Endodermal cell (in vitro differentiated cells): ENCODE results near the gene ARL2BP. TPM values are rescaled to one million over a fixed set of nuclear protein-coding genes. Genes with fewer than 3 reads are reported as not detected.

Experiments used
- DNase-seq: peaks from one replicate; pipeline ENCODE4 v3.0.0-alpha.2; 2017
- H3K27ac ChIP-seq: 2 replicates; pipeline ENCODE4 v1.5.1; 2013; ENCODE audit warnings: mild to moderate bottlenecking, low read depth, low read length, moderate library complexity
- H3K27me3 ChIP-seq: 2 replicates; pipeline ENCODE4 v1.6.1; 2013; ENCODE audit warnings: mild to moderate bottlenecking, low read length, moderate library complexity; ENCODE audit not compliant: insufficient read depth, control insufficient read depth, poor library complexity, severe bottlenecking
- H3K36me3 ChIP-seq: 2 replicates; pipeline ENCODE4 v1.7.0; 2013; ENCODE audit warnings: mild to moderate bottlenecking, low read length, moderate library complexity; ENCODE audit not compliant: control insufficient read depth, insufficient read depth
- H3K4me1 ChIP-seq: one replicate; pipeline ENCODE4 v1.7.0; 2013; ENCODE audit warnings: low read length; ENCODE audit not compliant: control insufficient read depth, insufficient read depth
- H3K4me3 ChIP-seq: 2 replicates; pipeline ENCODE4 v1.5.1; 2013; ENCODE audit warnings: mild to moderate bottlenecking, low read length, moderate library complexity
- H3K9ac ChIP-seq: 2 replicates; pipeline ENCODE4 v1.6.1; 2013; ENCODE audit warnings: mild to moderate bottlenecking, low read length, moderate library complexity; ENCODE audit not compliant: poor library complexity, severe bottlenecking; ENCODE audit errors: extremely low read depth
- H3K9me3 ChIP-seq: 2 replicates; pipeline ENCODE4 v1.6.1; 2013; ENCODE audit warnings: mild to moderate bottlenecking, low read length, moderate library complexity; ENCODE audit not compliant: control insufficient read depth
- H3K27ac Mint-ChIP-seq: 2 replicates; pipeline ENCODE4 v1.8.0; 2020; ENCODE audit warnings: mixed read lengths
- H3K27me3 Mint-ChIP-seq: 2 replicates; pipeline ENCODE4 v1.8.0; 2021; ENCODE audit warnings: mild to moderate bottlenecking, mixed read lengths; ENCODE audit not compliant: insufficient read depth
- H3K36me3 Mint-ChIP-seq: 2 replicates; pipeline ENCODE4 v1.8.0; 2020; ENCODE audit warnings: low read depth, mixed read lengths
- H3K4me1 Mint-ChIP-seq: 2 replicates; pipeline ENCODE4 v1.8.0; 2020; ENCODE audit warnings: mixed read lengths
- H3K4me3 Mint-ChIP-seq: 2 replicates; pipeline ENCODE4 v1.8.0; 2020; ENCODE audit warnings: mild to moderate bottlenecking, moderate library complexity, mixed read lengths
- H3K9me3 Mint-ChIP-seq: 2 replicates; pipeline ENCODE4 v1.8.0; 2020; ENCODE audit warnings: mild to moderate bottlenecking, mixed read lengths
- WGBS, 2 experiments: methylation state at CpG; one replicate each; pipeline versions ENCODE4 v1.1.5 to v1.1.7; 2013; ENCODE audit warnings: missing lambda C conversion rate in 2 of 2, mixed read lengths in 1 of 2; ENCODE audit not compliant: insufficient coverage in 1 of 2, insufficient read length in 1 of 2; 5-methylcytosine and 5-hydroxymethylcytosine counted together
- total RNA-seq, 2 donors: library from RNA; stranded (reverse); fragmentation: NEBNext Ultra II Directional in 1 of 2; extraction: Animal tissue kit (Norgen Biotek cat#: 25700) in 1 of 2; gene quantifications; 2 replicates in 1 of 2; 3 replicates in 1 of 2; pipeline ENCODE4 v1.2.1, GENCODE V29; 2021
- TF ChIP-seq, protein P1 (sequence below): fragments of 200-600 bp; sonication (generic); conservative IDR thresholded peaks from 2 replicates; pipeline ENCODE4 v1.5.0; 2021; ENCODE audit warnings: antibody characterized with exemption, mild to moderate bottlenecking

The ARL2BP gene
- total RNA-seq, 2 donors from 2014 or later: 22.6 to 31.3 TPM

GRCh38 chr16:57270221-57271062, 25.4 kb downstream of the ARL2BP start:
- Histone ChIP-seq H3K9me3 (no peaks in the 10 kb centered on the region), H3K9ac (no peak overlapping the region), H3K4me1 (peaks cover 15% of the 10 kb centered on the region), H3K27ac (no peak overlapping the region), H3K4me3 (no peak overlapping the region), H3K27me3 (no peaks in the 10 kb centered on the region), H3K36me3 (no peaks in the 10 kb centered on the region)
- no peaks in the 10 kb centered on the region for H3K27me3 Mint-ChIP-seq
- H3K36me3 Mint-ChIP-seq: no peaks in the 10 kb centered on the region
- H3K9me3 Mint-ChIP-seq: no peaks in the 10 kb centered on the region
- peak; percentile 73 for DNase-seq
- TF ChIP-seq, protein P1, sequence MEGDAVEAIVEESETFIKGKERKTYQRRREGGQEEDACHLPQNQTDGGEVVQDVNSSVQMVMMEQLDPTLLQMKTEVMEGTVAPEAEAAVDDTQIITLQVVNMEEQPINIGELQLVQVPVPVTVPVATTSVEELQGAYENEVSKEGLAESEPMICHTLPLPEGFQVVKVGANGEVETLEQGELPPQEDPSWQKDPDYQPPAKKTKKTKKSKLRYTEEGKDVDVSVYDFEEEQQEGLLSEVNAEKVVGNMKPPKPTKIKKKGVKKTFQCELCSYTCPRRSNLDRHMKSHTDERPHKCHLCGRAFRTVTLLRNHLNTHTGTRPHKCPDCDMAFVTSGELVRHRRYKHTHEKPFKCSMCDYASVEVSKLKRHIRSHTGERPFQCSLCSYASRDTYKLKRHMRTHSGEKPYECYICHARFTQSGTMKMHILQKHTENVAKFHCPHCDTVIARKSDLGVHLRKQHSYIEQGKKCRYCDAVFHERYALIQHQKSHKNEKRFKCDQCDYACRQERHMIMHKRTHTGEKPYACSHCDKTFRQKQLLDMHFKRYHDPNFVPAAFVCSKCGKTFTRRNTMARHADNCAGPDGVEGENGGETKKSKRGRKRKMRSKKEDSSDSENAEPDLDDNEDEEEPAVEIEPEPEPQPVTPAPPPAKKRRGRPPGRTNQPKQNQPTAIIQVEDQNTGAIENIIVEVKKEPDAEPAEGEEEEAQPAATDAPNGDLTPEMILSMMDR: no peak
- peaks cover 25% of the 10 kb centered on the region for H3K4me1 Mint-ChIP-seq
- WGBS, 2 experiments: 75 to 85% methylated on average over 14 to 24 of the region's 25 CpGs
- peak overlapping the region; percentile 55 for H3K27ac Mint-ChIP-seq
- no peak overlapping the region for H3K4me3 Mint-ChIP-seq

GRCh38 chr16:57271063-57271345, 25.9 kb downstream of the ARL2BP start:
- Histone ChIP-seq H3K4me1 (peaks cover 15% of the 10 kb centered on the region), H3K27ac (no peak overlapping the region), H3K36me3 (no peaks in the 10 kb centered on the region), H3K9ac (no peak overlapping the region), H3K4me3 (no peak overlapping the region), H3K9me3 (no peaks in the 10 kb centered on the region), H3K27me3 (no peaks in the 10 kb centered on the region)
- no peaks in the 10 kb centered on the region for H3K9me3 Mint-ChIP-seq
- H3K4me3 Mint-ChIP-seq: no peak overlapping the region
- no peak for DNase-seq
- 82 to 95% methylated on average over 6 to 7 of the region's 7 CpGs for WGBS, 2 experiments
- no peak overlapping the region for H3K27ac Mint-ChIP-seq
- peaks cover 25% of the 10 kb centered on the region for H3K4me1 Mint-ChIP-seq
- no peaks in the 10 kb centered on the region for H3K36me3 Mint-ChIP-seq
- TF ChIP-seq, protein P1: no peak
- no peaks in the 10 kb centered on the region for H3K27me3 Mint-ChIP-seq

- no peak for DNase-seq
- Mint-ChIP-seq H3K36me3 (no peaks in the 10 kb centered on the region), H3K27me3 (no peaks in the 10 kb centered on the region), H3K4me3 (no peak overlapping the region), H3K4me1 (peaks cover 25% of the 10 kb centered on the region), H3K9me3 (no peaks in the 10 kb centered on the region), H3K27ac (peak overlapping the region; percentile 23)
- TF ChIP-seq, protein P1: no peak
- Histone ChIP-seq H3K4me3 (no peak overlapping the region), H3K9me3 (no peaks in the 10 kb centered on the region), H3K27me3 (no peaks in the 10 kb centered on the region), H3K9ac (no peak overlapping the region), H3K4me1 (peaks cover 15% of the 10 kb centered on the region), H3K27ac (no peak overlapping the region), H3K36me3 (no peaks in the 10 kb centered on the region)
- WGBS, 2 experiments: 86 to 92% methylated on average over 2 to 5 of the region's 5 CpGs
Observed at GRCh38 chr16:57271867-57272495, 26.9 kb downstream of the ARL2BP start.
